AG09319 (cell line): ENCODE measurements around the gene UVSSA.
A peak's percentile ranks its signal among the peaks of the same experiment; 100 is the strongest.
"Not testable (repeated sequence)": the region's sequence is repeated elsewhere in the genome, so short reads cannot be mapped to it uniquely, and the experiment has no call there.

ENCODE experiments used
- DNase-seq: peaks from one replicate; pipeline ENCODE4 v3.0.0-alpha.2; 2010; ENCODE audit warnings: low read depth; ENCODE audit errors: extremely low read depth
- TF ChIP-seq, protein P1 (sequence below): IDR thresholded peaks from 2 replicates; pipeline ENCODE4 v1.5.1; 2011; ENCODE audit warnings: low read depth, mild to moderate bottlenecking, inconsistent platforms, low read length, moderate library complexity

The UVSSA gene

DNA sequence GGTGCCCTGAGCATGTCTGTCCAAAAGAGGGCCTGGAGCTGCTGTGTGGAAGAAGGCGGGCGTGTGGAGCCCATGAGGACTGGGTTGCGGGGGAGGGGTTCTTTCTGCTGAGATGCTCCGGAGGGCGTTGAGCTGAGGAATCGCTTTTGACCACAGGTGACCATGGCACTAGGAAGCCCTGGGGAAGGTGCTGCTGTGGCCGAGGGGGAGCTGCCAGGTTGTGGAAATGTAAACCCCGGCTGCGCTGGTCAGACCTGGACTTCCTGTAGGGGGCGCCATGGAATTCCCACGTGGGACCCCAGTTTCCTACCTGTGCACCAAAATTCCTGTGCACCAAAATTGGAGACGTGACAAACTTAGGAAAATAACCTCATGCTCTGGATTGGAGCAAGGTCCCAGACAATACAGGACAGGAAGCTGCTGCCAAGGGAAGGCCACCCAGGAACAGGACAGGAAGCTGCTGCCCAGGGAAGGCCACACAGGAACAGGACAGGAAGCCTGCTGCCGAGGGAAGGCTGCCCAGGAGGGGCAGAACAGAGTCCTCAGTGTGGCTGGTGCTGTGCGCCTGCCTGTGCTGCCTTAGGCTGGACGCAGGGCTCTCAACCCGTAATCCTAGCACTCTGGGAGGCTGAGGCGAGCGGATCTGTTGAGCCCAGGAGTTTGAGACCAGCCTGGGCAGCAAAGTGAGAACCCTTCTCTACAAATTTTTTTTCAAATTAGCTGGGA is 28.4 kb upstream of the UVSSA start:
- no peak for DNase-seq
- TF ChIP-seq, protein P1, sequence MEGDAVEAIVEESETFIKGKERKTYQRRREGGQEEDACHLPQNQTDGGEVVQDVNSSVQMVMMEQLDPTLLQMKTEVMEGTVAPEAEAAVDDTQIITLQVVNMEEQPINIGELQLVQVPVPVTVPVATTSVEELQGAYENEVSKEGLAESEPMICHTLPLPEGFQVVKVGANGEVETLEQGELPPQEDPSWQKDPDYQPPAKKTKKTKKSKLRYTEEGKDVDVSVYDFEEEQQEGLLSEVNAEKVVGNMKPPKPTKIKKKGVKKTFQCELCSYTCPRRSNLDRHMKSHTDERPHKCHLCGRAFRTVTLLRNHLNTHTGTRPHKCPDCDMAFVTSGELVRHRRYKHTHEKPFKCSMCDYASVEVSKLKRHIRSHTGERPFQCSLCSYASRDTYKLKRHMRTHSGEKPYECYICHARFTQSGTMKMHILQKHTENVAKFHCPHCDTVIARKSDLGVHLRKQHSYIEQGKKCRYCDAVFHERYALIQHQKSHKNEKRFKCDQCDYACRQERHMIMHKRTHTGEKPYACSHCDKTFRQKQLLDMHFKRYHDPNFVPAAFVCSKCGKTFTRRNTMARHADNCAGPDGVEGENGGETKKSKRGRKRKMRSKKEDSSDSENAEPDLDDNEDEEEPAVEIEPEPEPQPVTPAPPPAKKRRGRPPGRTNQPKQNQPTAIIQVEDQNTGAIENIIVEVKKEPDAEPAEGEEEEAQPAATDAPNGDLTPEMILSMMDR = peak; percentile 12

- no peak for DNase-seq
- TF ChIP-seq, protein P1 = no peak
Measured at GRCh38 chr4:1321486-1321885, 25.5 kb upstream of the UVSSA start.

GRCh38 chr4:1321946-1322650 is 24.9 kb upstream of the UVSSA start:
- DNase-seq = no peak
- TF ChIP-seq, protein P1 = no peak

DNA sequence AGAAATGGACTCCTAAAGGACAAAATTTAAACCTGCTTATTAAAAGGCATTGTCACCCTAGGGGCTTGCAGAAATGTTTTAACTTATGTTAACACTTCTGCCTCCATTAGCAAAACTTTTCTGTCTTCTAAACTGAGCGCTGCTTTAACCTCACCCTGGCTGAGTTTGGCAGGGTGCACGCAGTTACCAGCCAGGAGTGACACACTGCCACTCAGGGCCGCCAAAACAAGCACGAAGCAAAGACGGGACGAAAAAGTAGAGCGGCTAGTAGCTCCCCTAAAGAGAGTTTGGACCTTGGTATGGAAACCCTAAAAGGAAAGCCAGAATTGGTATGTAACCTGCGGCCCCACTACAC is 23.8 kb upstream of the UVSSA start:
- TF ChIP-seq, protein P1 = no peak
- DNase-seq = no peak

- TF ChIP-seq, protein P1 = no peak
- DNase-seq = peak; percentile 57
Measured at GRCh38 chr4:1323635-1324442, 23.2 kb upstream of the UVSSA start.

DNA sequence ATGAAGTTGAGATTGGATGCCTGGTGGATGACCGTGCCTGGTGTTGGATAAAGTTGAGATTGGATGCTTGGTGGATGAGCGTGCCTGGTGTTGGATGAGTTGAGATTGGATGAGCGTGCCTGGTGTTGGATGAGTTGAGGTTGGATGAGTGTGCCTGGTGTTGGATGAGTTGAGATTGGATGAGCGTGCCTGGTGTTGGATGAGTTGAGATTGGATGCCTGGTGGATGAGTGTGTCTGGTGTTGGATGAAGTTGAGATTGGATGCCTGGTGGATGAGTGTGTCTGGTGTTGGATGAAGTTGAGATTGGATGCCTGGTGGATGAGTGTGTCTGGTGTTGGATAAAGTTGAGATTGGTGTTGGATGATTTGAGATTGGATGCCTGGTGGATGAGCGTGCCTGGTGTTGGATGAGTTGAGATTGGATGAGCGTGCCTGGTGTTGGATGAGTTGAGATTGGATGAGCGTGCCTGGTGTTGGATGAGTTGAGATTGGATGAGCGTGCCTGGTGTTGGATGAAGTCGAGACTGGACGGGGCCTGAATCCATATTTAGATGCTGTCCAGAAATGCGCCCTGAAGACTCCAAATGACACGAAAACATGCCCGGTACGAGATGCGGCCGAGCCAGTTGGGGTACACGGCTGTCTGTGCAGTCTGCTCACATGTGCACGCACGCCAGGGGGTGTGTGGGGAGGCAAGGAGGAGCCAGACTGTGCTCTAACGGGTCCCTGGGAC is 22.4 kb upstream of the UVSSA start:
- DNase-seq = not testable (repeated sequence)

DNA sequence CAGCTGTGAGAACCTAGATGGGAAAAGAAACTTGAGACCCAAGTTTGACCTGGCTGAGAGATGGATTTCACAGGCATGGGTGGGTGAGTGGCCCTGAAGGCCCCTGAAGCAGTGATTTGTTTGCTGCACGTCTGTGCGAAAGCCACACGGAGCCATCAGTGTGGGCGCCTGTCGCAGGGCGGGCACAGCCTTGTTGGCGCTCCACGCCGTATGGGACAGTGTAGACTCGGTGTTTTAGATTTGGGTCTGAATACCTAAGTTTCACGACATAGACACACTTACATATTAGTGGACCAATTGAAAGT is 21.9 kb upstream of the UVSSA start:
- TF ChIP-seq, protein P1 = no peak
- no peak for DNase-seq
